HG03469 (cell line): ENCODE results near the gene MOB3B.

Experiments
- ATAC-seq: cut with Tn5 transposase; IDR thresholded peaks from one replicate; pipeline ENCODE4 v1.9.1; 2021; ENCODE audit warnings: mild to moderate bottlenecking, moderate library complexity, moderate number of reproducible peaks; ENCODE audit not compliant: unreplicated experiment

Gene MOB3B

DNA sequence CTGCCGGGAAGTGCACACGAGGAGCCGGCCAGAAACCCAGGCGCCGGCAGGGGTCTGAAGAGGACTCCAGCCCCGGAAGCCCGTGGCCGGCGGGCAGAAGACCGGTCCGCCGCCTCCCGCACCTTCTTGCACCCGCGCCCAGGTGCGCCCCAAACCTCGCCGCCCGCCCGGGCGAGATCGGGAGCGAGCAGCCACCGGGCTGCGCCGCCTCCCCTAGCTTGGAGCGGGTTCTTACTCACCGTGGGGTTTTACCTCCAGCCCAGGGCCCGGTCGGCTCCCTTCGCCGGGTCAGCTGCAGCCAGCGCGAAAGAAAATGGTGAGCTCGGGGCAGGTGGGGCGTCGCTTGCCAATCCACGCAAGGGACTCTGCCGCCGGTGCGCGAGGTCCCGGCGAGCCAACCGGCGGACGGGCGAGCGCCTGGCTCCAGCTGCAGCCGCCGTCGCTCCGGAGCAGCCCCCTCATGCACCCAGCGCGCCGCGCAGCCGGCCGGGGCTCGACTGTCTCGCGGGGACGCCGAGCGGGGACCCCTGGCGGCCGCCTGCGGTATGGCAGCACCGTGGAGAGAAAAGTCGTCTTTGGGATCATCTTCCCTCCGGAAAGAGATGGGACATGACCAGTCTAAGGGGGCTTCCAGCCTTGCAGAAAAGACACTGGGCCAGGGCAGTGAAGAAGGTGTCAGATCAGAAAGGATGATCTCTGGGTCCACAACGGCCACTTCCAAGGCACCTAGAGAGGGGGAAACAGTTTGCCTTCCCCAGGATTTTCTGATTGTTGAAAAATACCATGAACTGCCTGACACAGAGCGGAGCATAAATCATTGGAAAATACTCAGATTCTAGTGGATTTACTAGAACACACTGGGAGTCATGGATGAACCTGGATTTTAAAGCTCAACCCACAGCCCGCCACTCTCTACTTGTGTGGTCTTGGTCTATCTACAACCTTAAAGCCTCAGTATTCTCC lies at the start of gene MOB3B:
MOB3B (minus strand) TSS at position 499 of the 963 bp plus-strand sequence. CDS start 74,264 bp downstream, outside the sequence.
- ATAC-seq, result peak; percentile 72

DNA sequence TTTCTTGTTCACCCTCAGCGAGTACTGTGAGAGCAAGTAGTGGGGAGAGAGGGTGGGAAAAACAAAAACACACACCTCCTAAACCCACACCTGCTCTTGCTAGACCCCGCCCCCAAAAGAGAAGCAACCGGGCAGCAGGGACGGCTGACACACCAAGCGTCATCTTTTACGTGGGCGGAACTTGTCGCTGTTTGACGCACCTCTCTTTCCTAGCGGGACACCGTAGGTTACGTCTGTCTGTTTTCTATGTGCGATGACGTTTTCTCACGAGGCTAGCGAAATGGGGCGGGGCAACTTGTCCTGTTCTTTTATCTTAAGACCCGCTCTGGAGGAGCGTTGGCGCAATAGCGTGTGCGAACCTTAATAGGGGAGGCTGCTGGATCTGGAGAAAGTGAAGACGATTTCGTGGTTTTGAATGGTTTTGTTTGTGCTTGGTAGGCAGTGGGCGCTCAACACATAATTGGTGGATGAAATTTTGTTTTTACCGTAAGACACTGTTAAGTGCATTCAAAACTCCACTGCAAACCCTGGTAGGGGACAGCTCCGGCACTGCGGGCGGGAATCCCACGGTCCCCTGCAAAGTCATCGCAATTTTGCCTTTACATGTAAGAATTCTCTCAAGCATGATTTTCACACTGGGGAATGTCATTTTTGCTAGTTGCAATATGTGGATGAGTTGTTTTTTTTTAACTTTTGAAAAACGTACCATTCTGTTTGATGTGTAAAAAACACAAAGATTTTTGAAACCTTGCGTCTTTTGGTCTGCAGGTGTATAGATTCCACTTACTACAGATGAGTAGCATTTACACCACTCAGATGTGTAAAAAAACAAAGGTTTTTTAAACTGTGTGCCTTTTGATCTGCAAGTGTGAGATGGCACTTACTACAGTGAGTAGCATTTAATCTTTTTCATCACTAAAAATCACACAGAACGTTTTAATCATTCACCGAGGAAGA lies 44.3 kb upstream of the MOB3B start:
- ATAC-seq, result peak; percentile 73

DNA sequence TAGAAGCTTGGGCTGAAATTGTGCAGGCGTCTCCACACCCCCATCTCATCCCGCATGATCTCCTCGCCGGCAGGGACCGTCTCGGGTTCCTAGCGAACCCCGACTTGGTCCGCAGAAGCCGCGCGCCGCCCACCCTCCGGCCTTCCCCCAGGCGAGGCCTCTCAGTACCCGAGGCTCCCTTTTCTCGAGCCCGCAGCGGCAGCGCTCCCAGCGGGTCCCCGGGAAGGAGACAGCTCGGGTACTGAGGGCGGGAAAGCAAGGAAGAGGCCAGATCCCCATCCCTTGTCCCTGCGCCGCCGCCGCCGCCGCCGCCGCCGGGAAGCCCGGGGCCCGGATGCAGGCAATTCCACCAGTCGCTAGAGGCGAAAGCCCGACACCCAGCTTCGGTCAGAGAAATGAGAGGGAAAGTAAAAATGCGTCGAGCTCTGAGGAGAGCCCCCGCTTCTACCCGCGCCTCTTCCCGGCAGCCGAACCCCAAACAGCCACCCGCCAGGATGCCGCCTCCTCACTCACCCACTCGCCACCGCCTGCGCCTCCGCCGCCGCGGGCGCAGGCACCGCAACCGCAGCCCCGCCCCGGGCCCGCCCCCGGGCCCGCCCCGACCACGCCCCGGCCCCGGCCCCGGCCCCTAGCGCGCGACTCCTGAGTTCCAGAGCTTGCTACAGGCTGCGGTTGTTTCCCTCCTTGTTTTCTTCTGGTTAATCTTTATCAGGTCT lies 43.5 kb upstream of the MOB3B start, which contains the start of gene C9orf72:
C9orf72 (minus strand) TSS at position 564 of the 716 bp plus-strand sequence. CDS start 6,361 bp downstream, outside the sequence.
- ATAC-seq, result peak; percentile 30

DNA sequence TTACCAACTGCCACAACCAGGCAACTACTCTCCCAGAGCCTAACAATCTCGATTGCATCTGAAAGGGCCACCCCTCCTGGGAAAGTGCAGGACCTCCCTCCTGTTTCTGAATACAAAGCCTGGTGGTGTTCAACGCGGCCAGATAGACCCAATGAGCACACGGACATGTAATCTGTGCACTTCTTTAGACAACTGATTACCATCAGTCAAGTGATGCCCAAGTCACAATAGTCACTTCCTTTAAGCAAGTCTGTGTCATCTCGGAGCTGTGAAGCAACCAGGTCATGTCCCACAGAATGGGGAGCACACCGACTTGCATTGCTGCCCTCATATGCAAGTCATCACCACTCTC lies 42.9 kb upstream of the MOB3B start:
- peak; percentile 42 for ATAC-seq

DNA sequence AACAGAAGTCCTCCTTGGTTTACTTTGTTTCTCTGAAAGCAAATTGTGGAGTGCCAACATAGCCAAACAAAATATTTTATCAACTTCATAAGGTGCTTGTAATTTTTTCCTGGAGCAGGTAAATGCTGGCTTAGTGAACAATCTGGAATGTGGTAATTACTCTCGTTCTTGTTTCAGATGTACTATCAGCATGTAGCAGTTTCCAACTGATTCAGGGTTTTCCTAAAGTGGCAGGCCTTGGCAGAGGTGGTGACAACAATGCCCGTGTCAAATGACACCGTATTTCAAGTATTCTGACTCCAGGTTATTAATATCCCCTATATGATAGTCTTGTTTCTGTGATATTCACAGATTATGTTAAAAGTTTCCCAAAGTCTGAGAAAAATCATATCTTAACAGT lies 42.4 kb upstream of the MOB3B start:
- no peak for ATAC-seq

DNA sequence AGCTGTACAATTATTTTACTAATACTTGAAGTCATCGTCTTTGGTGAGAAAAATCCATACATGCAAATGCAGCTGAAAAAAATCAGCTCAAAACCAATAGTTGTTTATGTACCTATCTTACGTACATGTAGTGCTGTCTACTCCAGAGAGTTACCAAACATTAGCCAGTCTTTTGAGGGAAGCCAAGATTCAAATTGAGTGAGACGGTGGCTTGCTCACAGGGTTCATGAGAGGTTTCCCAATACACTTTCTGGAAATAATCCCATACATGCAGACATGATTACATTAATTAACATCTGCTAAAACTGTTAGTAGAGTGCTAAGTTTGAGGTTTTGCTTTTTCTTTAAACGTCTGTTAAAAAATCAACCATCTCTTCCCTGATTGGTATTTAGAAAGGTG lies 41.4 kb upstream of the MOB3B start:
- no peak for ATAC-seq

DNA sequence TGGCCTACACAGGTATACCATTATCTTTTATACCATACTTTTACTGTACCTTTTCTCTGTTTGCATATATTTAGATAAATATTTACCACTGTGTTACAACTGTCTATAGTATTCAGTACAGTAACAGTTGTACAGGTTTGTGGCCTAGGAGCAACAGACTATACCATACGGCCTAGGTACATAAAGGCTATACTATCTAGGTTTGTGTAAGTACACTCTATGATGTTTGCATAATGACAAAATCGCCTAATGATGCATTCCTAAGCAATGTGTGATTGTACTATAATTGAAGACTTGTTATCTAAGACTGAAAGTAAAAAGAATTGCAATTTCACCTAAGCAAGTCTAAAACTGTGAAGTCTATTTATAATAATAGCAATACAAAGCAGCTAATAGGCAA lies 39.8 kb upstream of the MOB3B start:
- ATAC-seq, result no peak

DNA sequence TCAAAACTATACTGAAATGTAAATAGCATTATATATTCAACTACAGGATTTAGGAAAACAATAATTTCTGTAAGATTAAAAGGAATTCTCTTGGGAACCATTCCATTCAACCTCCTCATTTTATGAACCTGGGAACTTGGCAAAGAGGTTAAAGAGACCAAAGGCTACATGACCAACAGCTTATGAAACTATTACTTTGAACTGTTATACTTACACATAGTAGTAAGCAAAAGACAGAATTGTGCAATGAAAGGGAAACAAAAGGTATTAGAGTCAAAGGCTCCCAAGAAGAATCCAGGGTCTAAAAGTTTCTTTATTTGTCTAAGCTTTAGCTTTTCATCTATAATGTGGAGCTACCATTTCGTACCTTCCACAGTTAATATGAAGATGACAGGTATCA lies 36.5 kb upstream of the MOB3B start:
- no peak for ATAC-seq

DNA sequence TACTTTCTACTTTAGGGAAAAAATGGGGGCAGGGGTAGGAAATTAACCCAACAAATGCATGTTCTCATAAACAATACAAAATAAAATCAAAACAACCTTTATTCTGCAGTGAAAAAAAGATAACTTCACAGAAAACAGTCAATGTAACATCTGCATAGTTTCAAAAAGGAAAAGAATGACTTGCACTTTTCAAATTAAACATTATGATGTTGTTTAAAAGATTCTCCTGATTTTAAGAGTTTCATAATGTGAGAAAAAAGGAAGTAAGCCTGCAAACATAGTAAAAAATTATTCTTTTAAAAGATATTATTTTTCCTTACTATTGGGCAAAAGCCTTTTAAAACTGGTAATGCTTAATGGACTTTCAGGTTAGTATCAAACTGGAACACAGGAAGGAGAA lies 36.1 kb upstream of the MOB3B start:
- no peak for ATAC-seq

DNA sequence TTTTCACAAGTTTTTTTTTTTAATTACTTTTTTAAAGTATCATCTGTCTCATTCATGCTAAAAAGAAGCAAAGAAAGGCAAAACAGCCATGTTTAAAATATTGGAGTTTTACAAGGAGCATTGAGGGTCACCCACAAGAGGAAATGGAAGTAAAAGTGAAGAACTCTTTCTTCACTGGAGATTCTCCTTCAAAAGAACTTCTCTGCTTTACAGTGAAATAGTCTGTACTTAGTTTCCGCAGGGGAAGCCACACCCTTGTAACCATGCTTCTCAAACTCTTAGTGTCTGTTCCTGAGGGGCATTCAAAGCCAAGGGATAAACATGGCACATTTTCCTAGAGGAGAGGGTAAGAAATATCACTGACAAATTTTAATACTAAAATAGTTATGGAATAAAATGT lies 35.1 kb upstream of the MOB3B start:
- peak; percentile 32 for ATAC-seq

DNA sequence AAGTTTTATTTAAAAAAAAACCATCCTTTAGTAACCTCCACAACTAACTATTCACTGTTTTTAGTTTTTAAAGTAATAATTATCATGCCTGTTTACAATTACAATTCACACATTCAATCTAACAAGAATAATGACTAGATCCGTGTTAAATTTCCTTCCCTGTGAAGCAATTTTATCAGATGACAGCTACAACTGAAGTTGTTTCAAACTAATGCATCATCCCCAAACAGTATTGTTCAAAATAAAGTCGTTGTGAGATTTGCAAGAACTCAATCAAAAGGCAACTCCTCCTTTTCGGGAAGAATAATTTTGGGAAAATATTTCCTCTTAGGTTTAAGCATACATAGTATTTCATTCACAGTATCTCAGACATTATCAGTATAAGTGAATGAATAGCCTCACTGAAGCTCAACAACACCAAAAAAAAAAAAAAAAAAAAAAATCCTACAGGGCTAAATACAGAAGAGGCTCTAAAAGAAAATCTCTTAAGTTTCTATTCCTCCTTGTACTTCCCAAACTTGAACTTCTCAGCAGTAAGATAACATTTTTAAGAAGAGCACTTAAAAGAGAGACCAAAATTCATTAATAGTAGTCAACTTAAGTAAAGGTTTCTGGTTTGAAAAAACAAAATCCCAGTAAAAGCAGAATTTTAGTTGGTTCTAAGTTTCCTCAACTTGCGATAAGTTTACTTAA lies 34.3 kb upstream of the MOB3B start:
- ATAC-seq, result no peak

DNA sequence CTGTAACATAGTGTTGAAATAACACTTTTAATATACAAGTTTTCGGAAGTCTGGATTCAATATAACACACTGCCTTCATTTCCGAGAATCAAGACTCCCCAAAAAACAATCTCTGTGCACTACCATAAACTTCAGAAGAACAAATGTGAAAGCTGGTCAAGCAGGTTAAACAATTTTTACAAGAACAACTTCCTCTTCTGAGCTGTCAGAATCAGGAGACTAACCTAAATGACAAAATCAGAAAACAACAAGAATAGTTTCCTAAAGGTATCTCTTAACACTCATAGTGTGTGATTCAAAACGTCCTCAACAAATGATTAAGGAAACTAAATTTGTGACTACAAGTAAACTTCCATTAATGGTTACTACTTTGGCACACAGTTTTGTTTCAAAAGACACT lies 32.1 kb upstream of the MOB3B start:
- peak; percentile 61 for ATAC-seq

DNA sequence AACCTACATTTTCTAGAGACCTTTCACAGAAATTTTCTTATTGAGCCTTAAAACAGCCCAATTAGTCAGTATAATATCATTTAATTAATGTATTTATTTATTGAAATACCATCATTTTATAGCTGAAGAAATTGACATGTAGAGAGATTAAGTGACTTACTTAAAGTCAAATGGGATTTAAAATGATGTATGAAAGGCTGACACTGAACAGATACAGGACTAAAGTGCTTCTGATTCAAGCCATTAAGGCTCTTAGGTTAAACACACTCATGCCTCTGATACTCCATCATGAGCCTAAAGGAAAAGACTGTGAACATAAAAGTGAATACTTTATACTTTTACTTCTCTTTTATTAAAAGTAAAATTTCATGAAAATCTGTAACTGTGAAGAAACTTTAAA lies 30.8 kb upstream of the MOB3B start:
- ATAC-seq, result no peak

DNA sequence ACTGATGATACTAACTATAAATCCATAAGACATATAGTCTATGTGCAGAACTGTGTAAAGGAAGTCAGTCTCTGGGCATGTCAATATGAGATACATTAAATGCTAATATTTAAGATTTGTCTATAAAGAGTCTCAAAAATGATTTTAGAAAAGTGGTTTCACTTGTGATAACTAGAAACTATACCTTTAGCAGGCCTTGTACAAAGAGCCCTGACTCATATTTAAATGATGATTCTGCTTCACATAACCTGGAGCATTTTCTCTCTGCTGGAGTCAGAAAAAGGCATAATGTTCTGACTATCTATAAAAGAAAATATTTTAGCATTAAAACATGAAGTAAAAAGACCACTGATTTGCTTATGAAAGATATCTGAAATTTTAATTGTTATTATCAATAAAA lies 28.7 kb upstream of the MOB3B start:
- ATAC-seq, result no peak

DNA sequence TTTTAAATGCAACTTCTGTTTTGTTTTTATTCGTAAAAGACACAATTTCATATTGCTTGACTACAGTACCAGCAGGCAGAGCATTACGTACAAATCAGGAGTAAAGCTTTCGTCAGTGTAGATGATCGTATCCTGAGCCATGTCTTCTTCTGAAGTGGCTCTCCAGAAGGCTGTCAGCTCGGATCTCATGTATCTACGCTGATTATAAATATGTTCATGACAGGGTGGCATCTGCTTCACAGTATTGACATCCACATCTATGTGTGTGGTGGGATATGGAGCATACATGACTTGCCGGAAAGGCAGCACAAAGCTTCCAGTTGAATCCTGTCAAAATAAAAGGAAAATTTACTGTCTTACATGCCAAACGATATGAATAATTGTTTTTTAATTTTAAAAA lies 26.9 kb upstream of the MOB3B start:
- no peak for ATAC-seq

DNA sequence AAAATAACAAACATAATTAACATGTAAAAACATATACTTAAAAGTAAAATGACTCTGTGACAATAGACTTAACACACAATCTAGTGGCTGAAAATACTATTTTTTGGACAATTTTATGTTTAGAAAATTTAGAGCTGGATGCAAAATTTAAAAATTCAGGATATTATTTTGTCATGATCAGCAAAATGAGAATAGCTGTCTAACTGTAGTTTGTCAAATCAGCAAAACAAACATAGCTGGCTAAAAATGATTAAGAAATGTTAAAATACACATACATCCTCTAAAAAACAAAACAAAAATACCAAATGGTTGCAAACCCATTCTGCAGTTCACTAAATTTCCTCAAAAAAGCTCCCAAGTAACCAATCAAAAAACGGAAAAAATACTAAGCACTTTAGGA lies 25.1 kb upstream of the MOB3B start:
- no peak for ATAC-seq

DNA sequence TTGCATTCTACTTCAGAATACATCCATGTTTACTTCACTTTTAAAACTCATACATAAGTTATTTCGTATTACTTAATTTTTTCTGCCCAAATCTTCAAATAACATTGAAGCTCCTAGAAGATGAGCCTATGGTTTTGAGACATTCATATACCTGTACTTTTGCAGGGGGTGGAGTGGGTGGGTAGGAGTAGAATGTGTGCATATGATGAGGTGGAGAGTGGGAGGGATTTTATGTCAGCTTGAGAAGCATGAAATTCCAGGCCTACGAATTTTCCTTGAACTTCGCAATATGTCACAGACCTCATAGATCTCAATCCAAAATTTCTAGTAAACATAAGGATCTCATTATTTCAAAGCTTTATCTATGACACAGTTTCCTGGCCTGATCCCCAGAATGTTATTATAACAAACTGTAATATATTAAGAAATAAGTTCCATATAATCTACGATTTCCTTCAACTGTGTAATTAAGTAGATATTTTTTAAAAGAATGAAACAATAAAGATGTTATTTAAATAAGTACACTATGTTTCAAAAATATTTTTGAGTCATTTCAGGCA lies 19.7 kb upstream of the MOB3B start:
- ATAC-seq, result no peak

DNA sequence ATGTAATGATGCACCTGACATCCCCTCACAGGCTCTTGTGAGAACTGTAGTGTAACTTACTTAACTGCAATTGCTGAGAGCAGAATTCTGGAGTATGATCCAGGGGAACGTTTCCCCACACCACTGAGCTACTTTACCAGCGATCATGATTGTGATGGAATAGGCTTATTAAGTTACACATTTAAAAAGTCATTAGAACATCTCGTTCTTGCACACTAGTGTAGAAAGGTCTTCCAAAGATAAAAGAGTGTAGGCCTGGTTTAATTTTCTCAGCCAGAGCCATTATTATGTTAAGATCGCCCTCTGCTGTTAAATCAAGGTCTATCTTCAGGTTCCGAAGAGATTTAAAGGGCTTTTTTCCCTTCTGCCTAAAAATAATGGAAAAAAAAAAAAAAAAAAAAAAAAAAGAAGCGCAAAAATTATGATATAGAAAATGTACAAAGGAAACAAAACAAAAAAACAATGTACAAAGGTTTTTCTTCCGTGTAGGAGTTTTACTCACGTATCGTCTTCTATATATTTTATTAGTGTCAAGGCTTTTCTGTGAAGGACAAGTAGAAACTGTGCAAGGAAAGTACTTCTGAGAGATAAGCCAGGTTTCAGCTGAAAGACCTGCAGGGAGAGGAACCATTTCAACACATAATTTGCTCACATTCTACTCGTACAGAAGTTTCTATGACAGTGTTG lies 18.6 kb upstream of the MOB3B start:
- ATAC-seq, result no peak

DNA sequence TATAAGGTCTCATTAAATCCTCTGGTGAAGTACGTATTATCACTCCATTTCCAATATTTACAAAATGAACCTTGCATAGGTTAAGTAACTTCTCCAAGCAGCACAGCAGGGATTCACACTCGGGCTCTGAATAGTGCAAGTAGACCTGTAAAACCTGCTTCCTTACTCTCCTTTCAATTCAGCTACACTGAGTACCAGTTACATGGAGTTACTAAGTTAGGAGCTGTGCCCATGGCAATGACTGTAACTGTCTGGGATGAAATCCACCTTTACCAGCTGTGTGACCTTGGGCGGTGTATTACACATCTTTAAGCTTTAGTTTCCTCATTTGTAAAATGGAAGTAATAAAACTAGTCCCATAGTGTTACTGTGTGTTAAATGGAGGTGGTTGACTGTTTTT lies 15.9 kb upstream of the MOB3B start:
- no peak for ATAC-seq
